CD14-positive monocyte (primary cell): Measurements from ENCODE around the gene WFS1. TPM values are rescaled to one million over a fixed set of nuclear protein-coding genes. Genes with fewer than 3 reads are reported as not detected.

Experiments used
- DNase-seq, 3 donors: peaks; one replicate each; pipeline ENCODE4 v3.0.0-alpha.2; 2011 to 2022
- H2AFZ ChIP-seq: 2 replicates; pipeline ENCODE4 v1.6.0; 2012; ENCODE audit warnings: mild to moderate bottlenecking, low read depth, low read length, inconsistent platforms; ENCODE audit not compliant: insufficient read depth, poor library complexity, severe bottlenecking
- H3K27ac ChIP-seq, 2 donors: 1 replicate in 1 of 2; 2 replicates in 1 of 2; pipeline ENCODE4 v1.5.1; 2012 to 2013; ENCODE audit warnings: low read length in 2 of 2, control low read depth in 1 of 2, inconsistent platforms in 1 of 2, low read depth in 1 of 2, mild to moderate bottlenecking in 1 of 2
- H3K27me3 ChIP-seq, 2 donors: one replicate each; pipeline versions ENCODE4 v1.6.0 to v1.6.1; 2011 to 2013; ENCODE audit warnings: low read length in 2 of 2; ENCODE audit not compliant: control insufficient read depth in 2 of 2, insufficient read depth in 2 of 2
- H3K36me3 ChIP-seq, 2 donors: replicated peaks in 1 of 2; 1 replicate in 1 of 2; 2 replicates in 1 of 2; pipeline versions ENCODE4 v1.5.1 to v1.6.1; 2012 to 2013; ENCODE audit warnings: low read length in 2 of 2, control low read depth in 1 of 2, inconsistent platforms in 1 of 2, mild to moderate bottlenecking in 1 of 2; ENCODE audit not compliant: insufficient read depth in 2 of 2, control insufficient read depth in 1 of 2
- H3K4me1 ChIP-seq, 2 donors: 1 replicate in 1 of 2; 2 replicates in 1 of 2; pipeline versions ENCODE4 v1.5.1 to v1.6.1; 2012 to 2013; ENCODE audit warnings: low read length in 2 of 2, control low read depth in 1 of 2, inconsistent platforms in 1 of 2, mild to moderate bottlenecking in 1 of 2, moderate library complexity in 1 of 2; ENCODE audit not compliant: insufficient read depth in 2 of 2, control insufficient read depth in 1 of 2
- H3K4me2 ChIP-seq: replicated peaks from 2 replicates; pipeline ENCODE3; 2012; ENCODE audit warnings: low read length, moderate library complexity, mild to moderate bottlenecking; ENCODE audit not compliant: poor library complexity, severe bottlenecking; ENCODE audit errors: extremely low read depth
- H3K4me3 ChIP-seq, 3 experiments: fragments of 200-600 bp in 1 of 3; sonication (generic) in 1 of 3; replicated peaks in 1 of 3; 1 replicate in 2 of 3; 2 replicates in 1 of 3; pipeline ENCODE4 v1.5.1; 2011 to 2013; ENCODE audit warnings: low read length in 3 of 3, mild to moderate bottlenecking in 3 of 3, control low read depth in 2 of 3, low read depth in 2 of 3, inconsistent platforms in 1 of 3, moderate library complexity in 1 of 3
- H3K79me2 ChIP-seq: 2 replicates; pipeline ENCODE4 v1.6.0; 2012; ENCODE audit warnings: mild to moderate bottlenecking, control low read depth, inconsistent platforms, low read length, moderate library complexity; ENCODE audit not compliant: insufficient read depth
- H3K9ac ChIP-seq: 2 replicates; pipeline ENCODE4 v1.6.0; 2017; ENCODE audit warnings: low read length, mild to moderate bottlenecking; ENCODE audit not compliant: insufficient read depth, poor library complexity, severe bottlenecking
- H3K9me3 ChIP-seq, 2 donors: replicated peaks in 1 of 2; 1 replicate in 1 of 2; 2 replicates in 1 of 2; pipeline versions ENCODE4 v1.5.1 to v1.6.1; 2012 to 2013; ENCODE audit warnings: low read length in 2 of 2, control low read depth in 1 of 2; ENCODE audit not compliant: control insufficient read depth in 1 of 2, insufficient read depth in 1 of 2
- H4K20me1 ChIP-seq: 2 replicates; pipeline ENCODE4 v1.6.0; 2012; ENCODE audit warnings: mild to moderate bottlenecking, low read length, control low read depth, moderate library complexity; ENCODE audit not compliant: insufficient read depth
- H3K27ac Mint-ChIP-seq, 7 donors: one replicate each; pipeline ENCODE4 v1.8.0; 2020; ENCODE audit warnings: mild to moderate bottlenecking in 7 of 7, mixed read lengths in 7 of 7, moderate library complexity in 6 of 7, inconsistent platforms in 2 of 7
- H3K27me3 Mint-ChIP-seq, 3 donors: one replicate each; pipeline ENCODE4 v1.8.0; 2021 to 2022; ENCODE audit warnings: low read depth in 3 of 3, mild to moderate bottlenecking in 3 of 3, mixed read lengths in 3 of 3, moderate library complexity in 3 of 3, inconsistent platforms in 1 of 3
- H3K36me3 Mint-ChIP-seq, 2 donors: one replicate each; pipeline ENCODE4 v1.8.0; 2020; ENCODE audit warnings: mixed read lengths in 2 of 2, inconsistent platforms in 1 of 2, mild to moderate bottlenecking in 1 of 2
- H3K4me1 Mint-ChIP-seq: one replicate; pipeline ENCODE4 v1.8.0; 2020; ENCODE audit warnings: mild to moderate bottlenecking, mixed read lengths
- H3K4me3 Mint-ChIP-seq, 2 donors: one replicate each; pipeline ENCODE4 v1.8.0; 2020; ENCODE audit warnings: mild to moderate bottlenecking in 2 of 2, mixed read lengths in 2 of 2, moderate library complexity in 1 of 2
- H3K9me3 Mint-ChIP-seq, 7 donors: one replicate each; pipeline ENCODE4 v1.8.0; 2020 to 2022; ENCODE audit warnings: mixed read lengths in 7 of 7, mild to moderate bottlenecking in 6 of 7, moderate library complexity in 6 of 7, inconsistent platforms in 2 of 7
- CTCF ChIP-seq: fragments of 200-600 bp; IDR thresholded peaks from one replicate; pipeline ENCODE4 v1.8.0; 2022; ENCODE audit warnings: antibody characterized with exemption, mild to moderate bottlenecking
- WGBS: methylation state at CpG from one replicate; pipeline ENCODE4 v1.1.5; 2013; ENCODE audit warnings: missing lambda C conversion rate; ENCODE audit not compliant: insufficient coverage; 5-methylcytosine and 5-hydroxymethylcytosine counted together
- intact Hi-C, 2 donors: fragments of 100-400 bp; cut with micrococcal nuclease; formaldehyde crosslinking; loops; one replicate each; pipeline versions ENCODE4 v1.15.0 to v1.15.1; 2023
- polyA plus RNA-seq, 3 donors: library from polyadenylated mRNA; depleted of rRNA in 1 of 3; unstranded in 2 of 3; stranded (reverse) in 1 of 3; fragments of 300-500 nt in 2 of 3; fragments of >200 nt in 1 of 3; fragmentation: Illumina TruSeq in 2 of 3; gene quantifications; 1 replicate in 2 of 3; 2 replicates in 1 of 3; pipeline ENCODE4 v1.2.3, GENCODE V29; 2012 to 2021

The WFS1 gene
- polyA plus RNA-seq, 3 donors = 0.39 to 1.8 (median 0.93) TPM

GRCh38 chr4:6343939-6344408, 74.3 kb downstream of the WFS1 start:
- DNase-seq = no peak
- no peak overlapping the region for H3K4me2 ChIP-seq
- no peak overlapping the region for H2AFZ ChIP-seq
- no peak overlapping the region for H3K4me3 ChIP-seq
- WGBS = 80% methylated on average over 7 of the region's 11 CpGs
- peaks cover 0 to under 1% of the 10 kb centered on the region in 2 donors for H3K27me3 ChIP-seq
- no peaks in the 10 kb centered on the region for H3K79me2 ChIP-seq
- no peak overlapping the region for H3K27ac ChIP-seq
- no peak overlapping the region for H3K27ac Mint-ChIP-seq
- TF ChIP-seq CTCF = no peak
- no peak overlapping the region for H3K4me3 Mint-ChIP-seq
- H3K9me3 Mint-ChIP-seq = peaks cover 3 to 12% (median 9%) of the 10 kb centered on the region in 7 donors
- no peaks in the 10 kb centered on the region for H3K4me1 Mint-ChIP-seq
- H3K9me3 ChIP-seq = peaks cover 0 to 8% of the 10 kb centered on the region in 2 donors
- no peaks in the 10 kb centered on the region for H3K4me1 ChIP-seq
- no peak overlapping the region for H3K9ac ChIP-seq
- peaks cover 4 to 7% (median 6%) of the 10 kb centered on the region in 3 donors for H3K27me3 Mint-ChIP-seq
- intact Hi-C loops = no loop called here
- no peaks in the 10 kb centered on the region for H4K20me1 ChIP-seq
- H3K36me3 ChIP-seq = no peaks in the 10 kb centered on the region
- no peaks in the 10 kb centered on the region for H3K36me3 Mint-ChIP-seq

- Mint-ChIP-seq H3K36me3 (no peaks in the 10 kb centered on the region), H3K27ac (no peak overlapping the region), H3K27me3 (peaks cover 2 to 6% (median 3%) of the 10 kb centered on the region in 3 donors), H3K4me1 (no peaks in the 10 kb centered on the region), H3K9me3 (peaks cover 3 to 12% (median 9%) of the 10 kb centered on the region in 7 donors), H3K4me3 (no peak overlapping the region)
- Histone ChIP-seq H3K4me1 (no peaks in the 10 kb centered on the region), H3K27ac (no peak overlapping the region), H3K79me2 (no peaks in the 10 kb centered on the region), H3K27me3 (no peaks in the 10 kb centered on the region), H2AFZ (no peak overlapping the region), H3K4me3 (no peak overlapping the region), H3K36me3 (no peaks in the 10 kb centered on the region), H3K9me3 (peaks cover 0 to 8% of the 10 kb centered on the region in 2 donors), H3K9ac (no peak overlapping the region), H4K20me1 (no peaks in the 10 kb centered on the region), H3K4me2 (no peak overlapping the region)
- no peak for DNase-seq
- 78% methylated on average over 22 of the region's 27 CpGs for WGBS
- intact Hi-C loops = no loop called here
- no peak for TF ChIP-seq CTCF
These were observed 75.6 kb downstream of the WFS1 start for GRCh38 chr4:6345096-6345830.
